Body of pancreas (tissue), 4 donors: ENCODE data around the gene EPSTI1.

Experiments
- POLR2A ChIP-seq, 3 donors: fragments of 450-650 bp; IDR thresholded peaks; one replicate each; pipeline ENCODE4 v1.6.1; 2016; ENCODE audit warnings: antibody characterized with exemption in 3 of 3, mild to moderate bottlenecking in 2 of 3
- TF ChIP-seq, protein P1 (sequence below), 7 experiments: fragments of 450-650 bp in 4 of 7; fragments of 200-600 bp in 3 of 7; sonication (generic) in 3 of 7; IDR thresholded peaks; one replicate each; pipeline ENCODE4 v1.5.1; 2016 to 2019; ENCODE audit warnings: antibody characterized with exemption in 7 of 7

DNA sequence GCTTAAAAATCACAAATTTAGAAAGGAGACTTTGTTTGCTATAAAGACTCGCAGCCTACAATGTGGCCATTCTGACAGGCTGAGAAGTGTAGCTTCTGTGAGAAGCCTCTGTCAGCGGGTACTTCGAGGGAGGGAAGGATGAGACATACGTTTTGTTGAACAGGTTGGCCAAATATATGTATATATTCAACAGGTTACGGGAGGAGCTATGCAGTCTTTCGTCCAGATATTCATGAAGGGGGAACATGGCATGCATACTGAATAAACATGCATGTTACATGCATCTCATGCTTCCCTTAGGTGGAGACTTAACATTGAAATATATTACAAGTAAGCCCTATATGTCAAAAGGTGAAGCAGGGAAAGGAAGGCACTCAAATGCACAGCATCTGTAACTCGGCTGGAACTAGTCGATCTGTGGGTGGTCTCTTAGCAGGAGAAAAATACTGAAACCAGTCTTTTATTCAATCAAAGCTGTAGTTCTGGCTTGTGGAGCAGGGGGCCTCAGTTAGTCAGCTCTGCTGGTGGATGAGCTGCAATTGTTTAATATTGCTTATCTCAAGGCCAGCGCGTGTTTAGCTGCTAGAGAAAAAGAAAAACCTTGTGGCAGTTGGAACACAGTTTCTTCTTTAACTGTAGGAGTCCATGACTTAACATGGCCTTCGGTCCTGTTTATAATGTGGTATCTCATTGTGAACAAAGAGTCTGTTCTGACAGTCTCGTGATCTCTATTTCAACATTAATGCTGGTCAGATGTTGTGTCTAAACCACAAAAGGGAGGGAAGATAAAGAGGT, 116.4 kb downstream of the EPSTI1 start:
- TF ChIP-seq POLR2A (IDR thresholded peaks at IDR 0.05) = no peak
- TF ChIP-seq, protein P1, sequence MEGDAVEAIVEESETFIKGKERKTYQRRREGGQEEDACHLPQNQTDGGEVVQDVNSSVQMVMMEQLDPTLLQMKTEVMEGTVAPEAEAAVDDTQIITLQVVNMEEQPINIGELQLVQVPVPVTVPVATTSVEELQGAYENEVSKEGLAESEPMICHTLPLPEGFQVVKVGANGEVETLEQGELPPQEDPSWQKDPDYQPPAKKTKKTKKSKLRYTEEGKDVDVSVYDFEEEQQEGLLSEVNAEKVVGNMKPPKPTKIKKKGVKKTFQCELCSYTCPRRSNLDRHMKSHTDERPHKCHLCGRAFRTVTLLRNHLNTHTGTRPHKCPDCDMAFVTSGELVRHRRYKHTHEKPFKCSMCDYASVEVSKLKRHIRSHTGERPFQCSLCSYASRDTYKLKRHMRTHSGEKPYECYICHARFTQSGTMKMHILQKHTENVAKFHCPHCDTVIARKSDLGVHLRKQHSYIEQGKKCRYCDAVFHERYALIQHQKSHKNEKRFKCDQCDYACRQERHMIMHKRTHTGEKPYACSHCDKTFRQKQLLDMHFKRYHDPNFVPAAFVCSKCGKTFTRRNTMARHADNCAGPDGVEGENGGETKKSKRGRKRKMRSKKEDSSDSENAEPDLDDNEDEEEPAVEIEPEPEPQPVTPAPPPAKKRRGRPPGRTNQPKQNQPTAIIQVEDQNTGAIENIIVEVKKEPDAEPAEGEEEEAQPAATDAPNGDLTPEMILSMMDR (IDR thresholded peaks at IDR 0.05) = no peak
